ENCODE results near the gene NPEPL1. TPM values are rescaled to one million over a fixed set of nuclear protein-coding genes. Genes with fewer than 3 reads are reported as not detected.

NPEPL1 gene
- total and polyA plus RNA-seq, 9 donors = 6.2 to 41.0 (median 33.9) TPM

DNA sequence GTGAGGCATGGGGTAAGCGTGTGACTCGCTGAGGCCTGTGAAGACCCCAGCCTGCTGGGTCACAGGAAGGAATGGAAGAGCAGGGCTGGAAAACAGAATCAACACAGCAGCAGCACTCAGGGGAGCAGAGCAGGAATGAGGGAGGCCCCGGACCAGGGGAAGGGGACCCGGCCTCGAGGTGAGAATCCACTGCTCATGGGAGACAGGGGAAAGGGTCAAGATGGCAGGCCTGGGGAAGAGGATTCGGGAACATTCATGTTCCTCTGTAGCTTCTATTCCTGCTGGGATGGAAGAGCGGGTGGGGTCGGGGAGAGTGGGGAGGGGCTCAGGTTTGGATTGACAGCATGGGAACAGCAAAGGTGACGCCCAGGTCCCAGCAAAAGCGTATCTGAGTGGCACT, 59.4 kb downstream of the NPEPL1 start:
- Histone ChIP-seq H3K4me1 (ENCODE audit: insufficient read depth) (no peaks in the 10 kb centered on the region), H3K4me3 (no peak overlapping the region), H3K27ac (no peak overlapping the region), H3K36me3 (no peaks in the 10 kb centered on the region), H3K9me3 (no peaks in the 10 kb centered on the region), H3K27me3 (no peaks in the 10 kb centered on the region)
- TF ChIP-seq EP300 (IDR thresholded peaks at IDR 0.05) (no peak), POLR2A (IDR thresholded peaks at IDR 0.05) (no peak)
- TF ChIP-seq, protein P1, sequence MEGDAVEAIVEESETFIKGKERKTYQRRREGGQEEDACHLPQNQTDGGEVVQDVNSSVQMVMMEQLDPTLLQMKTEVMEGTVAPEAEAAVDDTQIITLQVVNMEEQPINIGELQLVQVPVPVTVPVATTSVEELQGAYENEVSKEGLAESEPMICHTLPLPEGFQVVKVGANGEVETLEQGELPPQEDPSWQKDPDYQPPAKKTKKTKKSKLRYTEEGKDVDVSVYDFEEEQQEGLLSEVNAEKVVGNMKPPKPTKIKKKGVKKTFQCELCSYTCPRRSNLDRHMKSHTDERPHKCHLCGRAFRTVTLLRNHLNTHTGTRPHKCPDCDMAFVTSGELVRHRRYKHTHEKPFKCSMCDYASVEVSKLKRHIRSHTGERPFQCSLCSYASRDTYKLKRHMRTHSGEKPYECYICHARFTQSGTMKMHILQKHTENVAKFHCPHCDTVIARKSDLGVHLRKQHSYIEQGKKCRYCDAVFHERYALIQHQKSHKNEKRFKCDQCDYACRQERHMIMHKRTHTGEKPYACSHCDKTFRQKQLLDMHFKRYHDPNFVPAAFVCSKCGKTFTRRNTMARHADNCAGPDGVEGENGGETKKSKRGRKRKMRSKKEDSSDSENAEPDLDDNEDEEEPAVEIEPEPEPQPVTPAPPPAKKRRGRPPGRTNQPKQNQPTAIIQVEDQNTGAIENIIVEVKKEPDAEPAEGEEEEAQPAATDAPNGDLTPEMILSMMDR (IDR thresholded peaks at IDR 0.05) = no peak
- intact Hi-C loops (cut with DNase I) = no loop called here
- WGBS, 3 donors = 80 to 93% (median 86%) methylated on average over 10 of the region's 10 CpGs
- DNase-seq = no peak

DNA sequence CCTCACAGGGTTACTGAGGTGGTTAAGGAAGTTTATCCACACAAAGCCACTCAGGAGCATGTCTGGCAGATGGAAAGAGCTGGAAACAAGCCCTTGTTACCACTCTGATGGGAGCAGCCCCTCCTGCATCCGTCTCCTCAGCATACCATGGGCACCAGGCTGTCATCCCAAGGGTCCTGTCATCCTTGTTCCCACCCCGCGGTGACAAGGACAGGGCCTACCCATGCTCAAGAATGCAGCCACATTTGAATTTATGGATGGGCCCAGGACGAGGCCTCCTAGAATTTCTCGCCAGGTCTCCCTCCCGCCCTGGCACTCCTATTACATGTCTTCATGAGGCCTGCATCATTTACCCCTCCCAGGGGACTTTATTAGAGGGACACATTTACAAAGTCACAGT, 60.0 kb downstream of the NPEPL1 start:
- 83 to 94% (median 86%) methylated on average over 6 of the region's 6 CpGs for WGBS, 3 donors
- intact Hi-C loops (cut with DNase I) = no loop called here
- no peak for DNase-seq

DNA sequence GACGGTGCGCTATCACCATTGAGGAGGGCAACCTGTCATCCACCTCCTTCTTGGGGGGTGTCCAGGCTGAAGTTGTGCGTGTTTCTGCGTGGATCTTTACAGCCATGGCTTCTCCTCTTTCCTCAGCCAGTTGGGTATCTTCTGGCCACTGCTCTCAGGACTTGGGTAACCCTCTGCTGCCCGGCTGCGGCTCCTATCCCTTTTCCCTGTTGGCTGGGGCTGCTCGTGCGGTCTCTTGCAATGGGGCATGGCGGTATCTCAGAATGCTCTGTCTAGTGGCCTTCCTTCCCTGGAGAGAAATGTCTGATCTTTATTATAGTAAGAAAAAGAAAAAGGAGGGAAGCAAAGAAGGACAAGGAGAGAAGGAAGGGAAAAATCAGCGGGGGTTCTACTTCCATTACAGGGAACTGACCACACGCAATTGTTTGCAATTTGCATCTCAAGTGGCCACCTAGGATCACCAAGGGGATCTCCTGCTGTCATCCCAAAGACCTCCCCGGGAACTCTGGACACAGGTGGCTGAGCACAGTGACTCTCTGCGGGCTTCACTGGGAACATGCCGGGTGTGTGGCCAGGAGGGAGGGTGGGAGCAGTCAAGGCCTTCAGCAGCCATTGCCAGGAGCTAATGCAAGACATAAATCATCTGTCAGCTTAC, 60.8 kb downstream of the NPEPL1 start:
- Histone ChIP-seq H3K9me3 (no peaks in the 10 kb centered on the region), H3K36me3 (no peaks in the 10 kb centered on the region), H3K4me1 (ENCODE audit: insufficient read depth) (no peaks in the 10 kb centered on the region), H3K27me3 (no peaks in the 10 kb centered on the region), H3K27ac (no peak overlapping the region), H3K4me3 (no peak overlapping the region)
- WGBS, 3 donors = 55 to 65% (median 59%) methylated on average over 14 of the region's 14 CpGs
- intact Hi-C loops (cut with DNase I) = no loop called here
- DNase-seq = no peak
- TF ChIP-seq, protein P1 (IDR thresholded peaks at IDR 0.05) = no peak
- TF ChIP-seq POLR2A (IDR thresholded peaks at IDR 0.05) (no peak), EP300 (IDR thresholded peaks at IDR 0.05) (no peak)

More for the DNA sequence above, 60.0 kb downstream of the NPEPL1 start:
- Histone ChIP-seq H3K9me3 (no peaks in the 10 kb centered on the region), H3K36me3 (no peaks in the 10 kb centered on the region), H3K4me3 (no peak overlapping the region), H3K27me3 (no peaks in the 10 kb centered on the region), H3K27ac (no peak overlapping the region), H3K4me1 (ENCODE audit: insufficient read depth) (no peaks in the 10 kb centered on the region)
- TF ChIP-seq EP300 (IDR thresholded peaks at IDR 0.05) (no peak), POLR2A (IDR thresholded peaks at IDR 0.05) (no peak)
- TF ChIP-seq, protein P1 (IDR thresholded peaks at IDR 0.05) = no peak

DNA sequence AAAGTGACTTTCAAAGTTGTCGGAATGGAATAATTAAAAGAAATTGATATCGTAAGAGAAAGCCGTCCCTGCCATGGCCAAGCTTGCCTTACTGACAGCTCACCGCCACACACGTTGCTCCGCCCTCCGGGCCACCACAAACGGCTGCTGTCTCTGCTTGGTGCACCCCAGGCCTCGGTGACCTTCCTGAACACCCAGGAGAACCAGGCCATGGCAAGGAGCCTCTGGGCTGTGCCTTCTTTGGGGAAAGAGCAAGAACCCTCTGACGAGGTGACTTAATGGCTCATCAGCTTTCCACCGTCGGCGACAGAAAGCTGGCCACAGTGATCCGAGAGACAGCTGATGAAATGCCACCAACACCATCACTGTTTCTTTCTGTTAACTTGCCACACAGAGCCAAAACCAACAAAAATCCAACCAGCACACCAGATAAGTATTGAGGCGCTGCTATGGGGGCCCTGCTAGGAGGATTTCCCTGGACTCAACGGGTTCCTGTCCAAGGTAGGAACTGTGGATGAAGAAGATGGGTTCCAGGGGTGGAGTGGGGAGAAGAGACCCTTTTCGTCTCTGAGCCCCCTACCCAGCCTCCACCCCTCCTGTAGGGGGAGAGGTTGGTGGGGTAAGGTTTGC, 61.4 kb downstream of the NPEPL1 start:
- intact Hi-C loops (cut with DNase I) = no loop called here

More for the DNA sequence above, 61.4 kb downstream of the NPEPL1 start:
- 71 to 78% (median 76%) methylated on average over 17 of the region's 17 CpGs for WGBS, 3 donors
- Histone ChIP-seq H3K36me3 (no peaks in the 10 kb centered on the region), H3K4me1 (ENCODE audit: insufficient read depth) (no peaks in the 10 kb centered on the region), H3K27ac (no peak overlapping the region), H3K27me3 (no peaks in the 10 kb centered on the region), H3K9me3 (no peaks in the 10 kb centered on the region), H3K4me3 (no peak overlapping the region)
- DNase-seq = no peak
- no peak for TF ChIP-seq EP300 (IDR thresholded peaks at IDR 0.05)
- TF ChIP-seq POLR2A (IDR thresholded peaks at IDR 0.05) = no peak
- TF ChIP-seq, protein P1 (IDR thresholded peaks at IDR 0.05) = no peak
